ENCODE data around the gene DPH5.

GRCh38 chr1:101022294-101022693, 3.3 kb downstream of the DPH5 start:
- no peak for TF ChIP-seq CTCF (IDR thresholded peaks at IDR 0.05; ENCODE audit: borderline replicate concordance, extremely low read depth, low read length, poor library complexity, severe bottlenecking)
- TF ChIP-seq EZH2 (IDR thresholded peaks at IDR 0.05; ENCODE audit: borderline replicate concordance, low read depth, low read length, severe bottlenecking): no peak
